ENCODE measurements around the gene PKHD1.
"Not testable (repeated sequence)": the region's sequence is repeated elsewhere in the genome, so short reads cannot be mapped to it uniquely, and the experiment has no call there.

Gene PKHD1

GRCh38 chr6:51932956-51933355 lies 154.5 kb downstream of the PKHD1 start:
- Mint-ChIP-seq H3K27me3 (no peaks in the 10 kb centered on the region), H3K4me1 (ENCODE audit: low read depth) (no peaks in the 10 kb centered on the region), H3K4me3 (no peak overlapping the region)

GRCh38 chr6:51930602-51931001 lies 156.8 kb downstream of the PKHD1 start:
- no peaks in the 10 kb centered on the region for H3K4me1 Mint-ChIP-seq (ENCODE audit: low read depth)
- H3K4me3 Mint-ChIP-seq, result no peak overlapping the region
- no peak overlapping the region for H3K27ac Mint-ChIP-seq
- no peaks in the 10 kb centered on the region for H3K27me3 Mint-ChIP-seq
- intact Hi-C loops (cut with micrococcal nuclease), result no loop called here
- no peaks in the 10 kb centered on the region for H3K36me3 Mint-ChIP-seq (ENCODE audit: low read depth)
- no peaks in the 10 kb centered on the region for H3K9me3 Mint-ChIP-seq

More at GRCh38 chr6:51932956-51933355, 154.5 kb downstream of the PKHD1 start:
- Mint-ChIP-seq H3K9me3 (no peaks in the 10 kb centered on the region), H3K36me3 (ENCODE audit: low read depth) (no peaks in the 10 kb centered on the region), H3K27ac (no peak overlapping the region)
- intact Hi-C loops (cut with micrococcal nuclease), result no loop called here

- Mint-ChIP-seq H3K27ac (no peak overlapping the region), H3K4me3 (no peak overlapping the region), H3K4me1 (ENCODE audit: low read depth) (no peaks in the 10 kb centered on the region), H3K27me3 (no peaks in the 10 kb centered on the region), H3K36me3 (ENCODE audit: low read depth) (no peaks in the 10 kb centered on the region), H3K9me3 (no peaks in the 10 kb centered on the region)
- intact Hi-C loops (cut with micrococcal nuclease), result no loop called here
Observed at GRCh38 chr6:51929934-51930574, 157.4 kb downstream of the PKHD1 start.

GRCh38 chr6:51928320-51928719 lies 159.1 kb downstream of the PKHD1 start:
- H3K4me3 Mint-ChIP-seq, result no peak overlapping the region
- H3K27me3 Mint-ChIP-seq, result no peaks in the 10 kb centered on the region
- H3K9me3 Mint-ChIP-seq, result no peaks in the 10 kb centered on the region
- H3K4me1 Mint-ChIP-seq (ENCODE audit: low read depth), result no peaks in the 10 kb centered on the region
- H3K27ac Mint-ChIP-seq, result no peak overlapping the region
- no peaks in the 10 kb centered on the region for H3K36me3 Mint-ChIP-seq (ENCODE audit: low read depth)
- intact Hi-C loops (cut with micrococcal nuclease), result no loop called here

GRCh38 chr6:51927450-51927849 lies 160.0 kb downstream of the PKHD1 start:
- intact Hi-C loops (cut with micrococcal nuclease), result no loop called here
- H3K4me1 Mint-ChIP-seq (ENCODE audit: low read depth), result no peaks in the 10 kb centered on the region
- H3K4me3 Mint-ChIP-seq, result no peak overlapping the region
- H3K27me3 Mint-ChIP-seq, result no peaks in the 10 kb centered on the region
- no peak overlapping the region for H3K27ac Mint-ChIP-seq
- no peaks in the 10 kb centered on the region for H3K36me3 Mint-ChIP-seq (ENCODE audit: low read depth)
- no peaks in the 10 kb centered on the region for H3K9me3 Mint-ChIP-seq

- Mint-ChIP-seq H3K27me3 (no peaks in the 10 kb centered on the region), H3K36me3 (ENCODE audit: low read depth) (no peaks in the 10 kb centered on the region), H3K4me1 (ENCODE audit: low read depth) (no peaks in the 10 kb centered on the region), H3K9me3 (peaks cover 8% of the 10 kb centered on the region), H3K27ac (no peak overlapping the region), H3K4me3 (no peak overlapping the region)
- intact Hi-C loops (cut with micrococcal nuclease), result no loop called here
Observed at GRCh38 chr6:51926125-51926524, 161.3 kb downstream of the PKHD1 start.

GRCh38 chr6:51922479-51922878 lies 164.9 kb downstream of the PKHD1 start:
- H3K27ac Mint-ChIP-seq; H3K9me3 Mint-ChIP-seq; H3K4me1 Mint-ChIP-seq (ENCODE audit: low read depth); H3K36me3 Mint-ChIP-seq (ENCODE audit: low read depth); intact Hi-C loops (cut with micrococcal nuclease); H3K4me3 Mint-ChIP-seq; H3K27me3 Mint-ChIP-seq: not testable (repeated sequence)

- not testable (repeated sequence) for H3K36me3 Mint-ChIP-seq (ENCODE audit: low read depth)
Observed at GRCh38 chr6:51918347-51918746, 169.1 kb downstream of the PKHD1 start.

GRCh38 chr6:51915098-51915497 lies 172.3 kb downstream of the PKHD1 start:
- H3K4me3 Mint-ChIP-seq, result no peak overlapping the region
- H3K36me3 Mint-ChIP-seq (ENCODE audit: low read depth), result no peaks in the 10 kb centered on the region
- no peak overlapping the region for H3K27ac Mint-ChIP-seq
- H3K9me3 Mint-ChIP-seq, result no peaks in the 10 kb centered on the region
- intact Hi-C loops (cut with micrococcal nuclease), result no loop called here
- no peaks in the 10 kb centered on the region for H3K27me3 Mint-ChIP-seq
- no peaks in the 10 kb centered on the region for H3K4me1 Mint-ChIP-seq (ENCODE audit: low read depth)

More at GRCh38 chr6:51918347-51918746, 169.1 kb downstream of the PKHD1 start:
- intact Hi-C loops (cut with micrococcal nuclease); H3K4me3 Mint-ChIP-seq; H3K27ac Mint-ChIP-seq; H3K4me1 Mint-ChIP-seq (ENCODE audit: low read depth); H3K9me3 Mint-ChIP-seq; H3K27me3 Mint-ChIP-seq: not testable (repeated sequence)

GRCh38 chr6:51913265-51913664 lies 174.1 kb downstream of the PKHD1 start:
- Mint-ChIP-seq H3K27ac (no peak overlapping the region), H3K4me3 (no peak overlapping the region), H3K9me3 (no peaks in the 10 kb centered on the region), H3K4me1 (ENCODE audit: low read depth) (no peaks in the 10 kb centered on the region), H3K36me3 (ENCODE audit: low read depth) (no peaks in the 10 kb centered on the region), H3K27me3 (no peaks in the 10 kb centered on the region)
- intact Hi-C loops (cut with micrococcal nuclease), result no loop called here

- no peaks in the 10 kb centered on the region for H3K36me3 Mint-ChIP-seq (ENCODE audit: low read depth)
- no peak overlapping the region for H3K4me3 Mint-ChIP-seq
- H3K9me3 Mint-ChIP-seq, result no peaks in the 10 kb centered on the region
- H3K27me3 Mint-ChIP-seq, result no peaks in the 10 kb centered on the region
- intact Hi-C loops (cut with micrococcal nuclease), result no loop called here
- no peak overlapping the region for H3K27ac Mint-ChIP-seq
- H3K4me1 Mint-ChIP-seq (ENCODE audit: low read depth), result no peaks in the 10 kb centered on the region
Observed at GRCh38 chr6:51910851-51911250, 176.6 kb downstream of the PKHD1 start.

- intact Hi-C loops (cut with micrococcal nuclease), result no loop called here
- H3K4me3 Mint-ChIP-seq, result no peak overlapping the region
- no peak overlapping the region for H3K27ac Mint-ChIP-seq
- H3K9me3 Mint-ChIP-seq, result no peaks in the 10 kb centered on the region
- H3K36me3 Mint-ChIP-seq (ENCODE audit: low read depth), result no peaks in the 10 kb centered on the region
- H3K4me1 Mint-ChIP-seq (ENCODE audit: low read depth), result no peaks in the 10 kb centered on the region
- H3K27me3 Mint-ChIP-seq, result no peaks in the 10 kb centered on the region
Observed at GRCh38 chr6:51908243-51908642, 179.2 kb downstream of the PKHD1 start.

GRCh38 chr6:51901766-51902764 lies 185.3 kb downstream of the PKHD1 start:
- H3K4me1 Mint-ChIP-seq (ENCODE audit: low read depth), result no peaks in the 10 kb centered on the region
- no peak overlapping the region for H3K4me3 Mint-ChIP-seq
- no peaks in the 10 kb centered on the region for H3K9me3 Mint-ChIP-seq
- H3K27ac Mint-ChIP-seq, result no peak overlapping the region
- intact Hi-C loops (cut with micrococcal nuclease), result no loop called here
- H3K36me3 Mint-ChIP-seq (ENCODE audit: low read depth), result no peaks in the 10 kb centered on the region
- H3K27me3 Mint-ChIP-seq, result no peaks in the 10 kb centered on the region

GRCh38 chr6:51893366-51893765 lies 194.0 kb downstream of the PKHD1 start:
- H3K27ac Mint-ChIP-seq, result no peak overlapping the region
- intact Hi-C loops (cut with micrococcal nuclease), result no loop called here
- H3K4me3 Mint-ChIP-seq, result no peak overlapping the region
- H3K36me3 Mint-ChIP-seq (ENCODE audit: low read depth), result no peaks in the 10 kb centered on the region
- H3K4me1 Mint-ChIP-seq (ENCODE audit: low read depth), result no peaks in the 10 kb centered on the region
- no peaks in the 10 kb centered on the region for H3K27me3 Mint-ChIP-seq
- no peaks in the 10 kb centered on the region for H3K9me3 Mint-ChIP-seq

All from dendritic cell treated with granulocyte-macrophage colony-stimulating factor and Interleukin-4, amounts not matched to agents 40 ng/mL and 50 ng/mL, for 4 days (primary cell).